ENCODE results near the gene TFF1.

TFF1 gene

GRCh38 chr21:42386034-42386591 is 19.8 kb upstream of the TFF1 start:
- no peak for DNase-seq
- in situ Hi-C loops (cut with HindIII; ENCODE audit: low pct_ligation_motif_present, low pct_unique_long_range_greater_than_20kb, low sequenced_read_pairs): no loop called here

GRCh38 chr21:42385619-42386018 is 19.3 kb upstream of the TFF1 start:
- DNase-seq: no peak
- in situ Hi-C loops (cut with HindIII; ENCODE audit: low pct_ligation_motif_present, low pct_unique_long_range_greater_than_20kb, low sequenced_read_pairs): no loop called here

GRCh38 chr21:42384989-42385388 is 18.7 kb upstream of the TFF1 start:
- in situ Hi-C loops (cut with HindIII; ENCODE audit: low pct_ligation_motif_present, low pct_unique_long_range_greater_than_20kb, low sequenced_read_pairs): no loop called here
- no peak for DNase-seq

GRCh38 chr21:42384156-42384945 is 18.0 kb upstream of the TFF1 start:
- in situ Hi-C loops (cut with HindIII; ENCODE audit: low pct_ligation_motif_present, low pct_unique_long_range_greater_than_20kb, low sequenced_read_pairs): no loop called here
- DNase-seq: no peak

- in situ Hi-C loops (cut with HindIII; ENCODE audit: low pct_ligation_motif_present, low pct_unique_long_range_greater_than_20kb, low sequenced_read_pairs): no loop called here
These were observed 17.0 kb upstream of the TFF1 start for GRCh38 chr21:42383331-42383730.

GRCh38 chr21:42382915-42383314 is 16.6 kb upstream of the TFF1 start:
- in situ Hi-C loops (cut with HindIII; ENCODE audit: low pct_ligation_motif_present, low pct_unique_long_range_greater_than_20kb, low sequenced_read_pairs): no loop called here
- no peak for DNase-seq

More at GRCh38 chr21:42383331-42383730, 17.0 kb upstream of the TFF1 start:
- DNase-seq: no peak

- in situ Hi-C loops (cut with HindIII; ENCODE audit: low pct_ligation_motif_present, low pct_unique_long_range_greater_than_20kb, low sequenced_read_pairs): no loop called here
- DNase-seq: peak; percentile 65
These were observed 15.1 kb upstream of the TFF1 start for GRCh38 chr21:42381347-42381984.

GRCh38 chr21:42379426-42380215 is 13.3 kb upstream of the TFF1 start:
- in situ Hi-C loops (cut with HindIII; ENCODE audit: low pct_ligation_motif_present, low pct_unique_long_range_greater_than_20kb, low sequenced_read_pairs): no loop called here
- DNase-seq: no peak

GRCh38 chr21:42378418-42378817 is 12.1 kb upstream of the TFF1 start:
- in situ Hi-C loops (cut with HindIII; ENCODE audit: low pct_ligation_motif_present, low pct_unique_long_range_greater_than_20kb, low sequenced_read_pairs): no loop called here
- DNase-seq: no peak

GRCh38 chr21:42377951-42378340 is 11.6 kb upstream of the TFF1 start:
- in situ Hi-C loops (cut with HindIII; ENCODE audit: low pct_ligation_motif_present, low pct_unique_long_range_greater_than_20kb, low sequenced_read_pairs): no loop called here
- DNase-seq: no peak

GRCh38 chr21:42377211-42377950 is 11.0 kb upstream of the TFF1 start:
- DNase-seq: no peak
- in situ Hi-C loops (cut with HindIII; ENCODE audit: low pct_ligation_motif_present, low pct_unique_long_range_greater_than_20kb, low sequenced_read_pairs): no loop called here

- in situ Hi-C loops (cut with HindIII; ENCODE audit: low pct_ligation_motif_present, low pct_unique_long_range_greater_than_20kb, low sequenced_read_pairs): no loop called here
- DNase-seq: no peak
These were observed 10.1 kb upstream of the TFF1 start for GRCh38 chr21:42376338-42376982.

GRCh38 chr21:42375966-42376337 is 9.6 kb upstream of the TFF1 start:
- DNase-seq: no peak
- in situ Hi-C loops (cut with HindIII; ENCODE audit: low pct_ligation_motif_present, low pct_unique_long_range_greater_than_20kb, low sequenced_read_pairs): no loop called here

- no peak for DNase-seq
- in situ Hi-C loops (cut with HindIII; ENCODE audit: low pct_ligation_motif_present, low pct_unique_long_range_greater_than_20kb, low sequenced_read_pairs): no loop called here
These were observed 9.2 kb upstream of the TFF1 start for GRCh38 chr21:42375506-42375905.

- in situ Hi-C loops (cut with HindIII; ENCODE audit: low pct_ligation_motif_present, low pct_unique_long_range_greater_than_20kb, low sequenced_read_pairs): no loop called here
These were observed 8.6 kb upstream of the TFF1 start for GRCh38 chr21:42374864-42375499.

GRCh38 chr21:42374457-42374856 is 8.1 kb upstream of the TFF1 start:
- in situ Hi-C loops (cut with HindIII; ENCODE audit: low pct_ligation_motif_present, low pct_unique_long_range_greater_than_20kb, low sequenced_read_pairs): no loop called here
- DNase-seq: no peak

More at GRCh38 chr21:42374864-42375499, 8.6 kb upstream of the TFF1 start:
- no peak for DNase-seq

GRCh38 chr21:42373908-42374455 is 7.6 kb upstream of the TFF1 start:
- in situ Hi-C loops (cut with HindIII; ENCODE audit: low pct_ligation_motif_present, low pct_unique_long_range_greater_than_20kb, low sequenced_read_pairs): no loop called here
- DNase-seq: no peak

Measured in ACHN (cell line).